HFFc6 (cell line): ENCODE measurements around the gene NLRP9. TPM values are rescaled to one million over a fixed set of nuclear protein-coding genes. Genes with fewer than 3 reads are reported as not detected.

Experiments
- DNase-seq: peaks from one replicate; pipeline ENCODE4 v3.0.0-alpha.2; 2018
- H3K27ac Mint-ChIP-seq: 2 replicates; pipeline ENCODE4 v1.8.0; 2020; ENCODE audit warnings: mild to moderate bottlenecking, mixed read lengths
- H3K27me3 Mint-ChIP-seq: 2 replicates; pipeline ENCODE4 v1.8.0; 2021; ENCODE audit warnings: mild to moderate bottlenecking, moderate library complexity, mixed read lengths; ENCODE audit not compliant: insufficient read depth
- H3K36me3 Mint-ChIP-seq: 2 replicates; pipeline ENCODE4 v1.8.0; 2021; ENCODE audit warnings: low read depth, mixed read lengths
- H3K4me1 Mint-ChIP-seq: 2 replicates; pipeline ENCODE4 v1.8.0; 2020; ENCODE audit warnings: low read depth, mixed read lengths
- H3K4me3 Mint-ChIP-seq: 2 replicates; pipeline ENCODE4 v1.8.0; 2020; ENCODE audit warnings: mild to moderate bottlenecking, moderate library complexity, mixed read lengths
- H3K9me3 Mint-ChIP-seq: 2 replicates; pipeline ENCODE4 v1.8.0; 2020; ENCODE audit warnings: mild to moderate bottlenecking, mixed read lengths
- CTCF ChIP-seq: fragments of 200-600 bp; sonication (generic); IDR thresholded peaks from 2 replicates; pipeline ENCODE4 v1.5.0; 2021; ENCODE audit warnings: antibody characterized with exemption, mild to moderate bottlenecking
- total RNA-seq, 6 experiments: library from RNA; stranded (reverse); fragmentation: NEBNext Ultra II Directional; extraction: Animal tissue kit (Norgen Biotek cat#: 25700); gene quantifications; 2 replicates in 1 of 6; 3 replicates in 5 of 6; pipeline ENCODE4 v1.2.3, GENCODE V29; 2021

The NLRP9 gene
- total RNA-seq, 6 experiments from 2014 or later = not detected

DNA sequence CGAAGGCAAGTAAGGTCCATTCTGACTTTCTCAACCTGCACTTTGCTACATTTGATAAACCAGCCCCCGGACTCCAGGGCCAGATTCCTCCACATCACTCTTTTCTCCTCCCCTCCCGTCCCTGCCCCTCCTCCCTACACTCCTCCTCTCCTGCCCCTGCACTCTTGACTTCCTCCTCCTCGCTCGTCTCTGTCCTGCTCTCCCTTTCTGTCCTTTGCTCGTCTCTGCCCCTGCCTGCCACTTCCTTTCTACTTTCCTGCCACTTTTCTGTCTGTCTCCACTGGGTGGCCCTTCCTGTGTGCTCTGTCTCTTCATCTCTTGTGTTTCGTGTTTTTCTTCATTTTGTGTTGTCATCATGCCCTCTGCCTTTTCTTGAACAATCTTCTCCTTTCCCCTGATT lies 76.4 kb downstream of the NLRP9 start:
- no peaks in the 10 kb centered on the region for H3K9me3 Mint-ChIP-seq
- peaks cover 23% of the 10 kb centered on the region for H3K4me1 Mint-ChIP-seq
- no peak for DNase-seq
- peaks cover 16% of the 10 kb centered on the region for H3K36me3 Mint-ChIP-seq
- H3K27me3 Mint-ChIP-seq = peaks cover 4% of the 10 kb centered on the region
- H3K27ac Mint-ChIP-seq = no peak overlapping the region
- no peak overlapping the region for H3K4me3 Mint-ChIP-seq
- TF ChIP-seq CTCF = no peak

GRCh38 chr19:55660991-55661390 lies 77.2 kb downstream of the NLRP9 start:
- no peak overlapping the region for H3K4me3 Mint-ChIP-seq

DNA sequence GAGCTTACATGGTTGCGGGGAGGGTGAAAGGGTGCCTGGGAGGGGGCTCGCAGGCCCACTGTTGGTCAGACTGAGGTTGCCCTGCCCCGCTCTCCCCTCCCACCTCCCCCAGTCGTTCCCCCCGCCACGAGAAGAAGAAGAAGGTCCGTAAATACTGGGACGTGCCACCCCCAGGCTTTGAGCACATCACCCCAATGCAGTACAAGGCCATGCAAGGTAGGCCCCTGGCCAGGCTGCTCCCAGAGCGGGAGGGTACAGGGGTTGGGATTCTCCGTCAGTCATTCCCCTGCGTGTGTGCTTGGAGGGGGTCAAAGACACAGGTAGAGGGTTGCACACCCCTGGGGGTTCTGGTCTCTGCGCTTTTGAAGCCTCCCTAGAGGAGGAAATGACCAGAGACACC lies 77.8 kb downstream of the NLRP9 start:
- Mint-ChIP-seq H3K4me3 (no peak overlapping the region), H3K36me3 (peaks cover 26% of the 10 kb centered on the region)

More at GRCh38 chr19:55660991-55661390, 77.2 kb downstream of the NLRP9 start:
- no peak for TF ChIP-seq CTCF
- H3K27ac Mint-ChIP-seq = no peak overlapping the region
- H3K27me3 Mint-ChIP-seq = peaks cover 4% of the 10 kb centered on the region
- no peaks in the 10 kb centered on the region for H3K9me3 Mint-ChIP-seq
- peaks cover 31% of the 10 kb centered on the region for H3K4me1 Mint-ChIP-seq
- peaks cover 20% of the 10 kb centered on the region for H3K36me3 Mint-ChIP-seq
- no peak for DNase-seq

DNA sequence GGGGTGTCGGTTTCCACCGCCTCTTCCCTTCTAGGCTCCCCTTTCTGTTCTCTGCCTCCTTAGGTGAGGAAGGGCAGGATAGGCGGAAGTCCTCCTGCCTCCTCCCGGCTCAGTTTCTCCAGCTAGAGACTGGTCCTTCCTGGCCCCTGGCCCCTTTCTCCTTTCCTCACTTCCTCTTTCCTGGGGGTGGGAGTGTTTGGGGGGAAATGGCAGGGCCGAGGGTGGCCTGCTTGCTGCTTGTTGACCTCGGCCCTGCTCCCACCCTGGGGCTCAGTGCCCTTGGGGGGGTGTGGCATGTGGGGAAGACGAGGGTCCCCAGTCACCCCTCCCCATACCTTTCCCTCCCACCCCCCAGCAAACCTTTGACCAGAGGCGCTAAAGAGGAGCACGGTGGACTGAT lies 78.4 kb downstream of the NLRP9 start:
- no peak overlapping the region for H3K27ac Mint-ChIP-seq
- H3K9me3 Mint-ChIP-seq = no peaks in the 10 kb centered on the region
- DNase-seq = no peak
- peaks cover 35% of the 10 kb centered on the region for H3K4me1 Mint-ChIP-seq
- no peak for TF ChIP-seq CTCF
- no peak overlapping the region for H3K4me3 Mint-ChIP-seq
- peaks cover 27% of the 10 kb centered on the region for H3K36me3 Mint-ChIP-seq
- H3K27me3 Mint-ChIP-seq = peaks cover 5% of the 10 kb centered on the region

More for the DNA sequence above, 77.8 kb downstream of the NLRP9 start:
- H3K27ac Mint-ChIP-seq = no peak overlapping the region
- peaks cover 5% of the 10 kb centered on the region for H3K27me3 Mint-ChIP-seq
- DNase-seq = no peak
- no peaks in the 10 kb centered on the region for H3K9me3 Mint-ChIP-seq
- TF ChIP-seq CTCF = no peak
- H3K4me1 Mint-ChIP-seq = peaks cover 35% of the 10 kb centered on the region

DNA sequence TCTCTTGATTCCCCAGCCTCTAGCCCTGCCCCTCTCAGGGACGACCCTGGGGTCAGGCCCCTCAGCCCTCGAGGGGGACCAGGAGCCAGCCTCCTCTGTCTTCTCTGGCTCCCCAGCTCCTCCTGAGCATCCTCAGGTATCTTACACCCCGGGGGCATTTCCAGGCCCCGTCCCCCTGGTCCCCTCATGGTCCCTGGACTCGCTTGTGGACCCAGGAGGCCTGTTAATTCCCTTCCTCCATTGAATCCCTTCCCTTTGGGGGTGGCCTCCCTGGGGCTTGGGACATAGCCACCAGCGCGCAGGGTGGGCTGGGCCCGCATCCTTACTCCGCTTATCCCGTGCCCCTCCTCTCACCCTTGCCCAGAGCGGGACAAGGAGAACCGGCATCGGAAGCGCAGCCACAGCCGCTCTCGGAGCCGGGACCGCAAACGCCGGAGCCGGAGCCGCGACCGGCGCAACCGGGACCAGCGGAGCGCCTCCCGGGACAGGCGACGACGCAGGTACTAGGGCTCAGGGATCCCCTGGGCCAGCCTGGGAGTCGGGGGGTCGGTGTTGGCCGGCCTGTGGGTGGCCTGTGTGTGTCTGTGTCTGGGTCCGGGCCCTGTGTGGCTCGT lies 79.2 kb downstream of the NLRP9 start:
- TF ChIP-seq CTCF = no peak
- no peak overlapping the region for H3K4me3 Mint-ChIP-seq

More for the DNA sequence above, 79.2 kb downstream of the NLRP9 start:
- Mint-ChIP-seq H3K27ac (0 out of 2 replicates have a peak overlapping the region, but pooled peaks have one; percentile 36), H3K4me1 (peaks cover 35% of the 10 kb centered on the region), H3K36me3 (peaks cover 27% of the 10 kb centered on the region), H3K9me3 (no peaks in the 10 kb centered on the region), H3K27me3 (peaks cover 7% of the 10 kb centered on the region)
- no peak for DNase-seq

Other genes starting within 250 kb of the NLRP9 start
- 10 to 100 TPM; 47.7 to 59.9 (median 51.9) TPM for gene SSC5D, start 250.0 kb downstream of the NLRP9 start, total RNA-seq
- gene SBK2, start 201.3 kb downstream of the NLRP9 start, total RNA-seq = not detected
- not detected for gene SBK3, start 192.9 kb downstream of the NLRP9 start, total RNA-seq
- 10 to 100 TPM; 19.0 to 24.3 (median 22.0) TPM for gene ZNF579, start 157.6 kb downstream of the NLRP9 start, total RNA-seq
- 10 to 100 TPM in 5 of 6 experiments, 1 to 10 TPM in 1; 9.9 to 13.1 (median 11.9) TPM for gene FIZ1, start 138.9 kb downstream of the NLRP9 start, total RNA-seq
- gene ZNF524, start 138.1 kb downstream of the NLRP9 start, total RNA-seq = 10 to 100 TPM in 5 of 6 experiments, 1 to 10 TPM in 1; 9.3 to 12.0 (median 10.7) TPM
- 10 to 100 TPM; 13.3 to 14.1 (median 13.8) TPM for gene ZNF865, start 132.8 kb downstream of the NLRP9 start, total RNA-seq
- 1 to 10 TPM; 4.6 to 5.3 (median 4.8) TPM for gene ZNF784, start 113.8 kb downstream of the NLRP9 start, total RNA-seq
- gene ZNF580, start 97.4 kb downstream of the NLRP9 start, total RNA-seq = 10 to 100 TPM; 51.0 to 60.5 (median 57.7) TPM
- 10 to 100 TPM; 20.1 to 25.8 (median 21.9) TPM for gene ZNF581, start 94.8 kb downstream of the NLRP9 start, total RNA-seq
- 10 to 100 TPM; 12.9 to 17.4 (median 14.0) TPM for gene CCDC106, start 90.2 kb downstream of the NLRP9 start, total RNA-seq
- 100 to 1,000 TPM; 212 to 241 (median 226) TPM for gene U2AF2, start 83.4 kb downstream of the NLRP9 start, total RNA-seq
- gene EPN1, start 63.2 kb downstream of the NLRP9 start, total RNA-seq = 100 to 1,000 TPM; 176 to 191 (median 185) TPM
- not detected for gene RFPL4A, start 20.7 kb upstream of the NLRP9 start, total RNA-seq
- under 1 TPM in 1 of 6 experiments, not detected in 5; 0.23 TPM for gene RFPL4AL1, start 30.7 kb upstream of the NLRP9 start, total RNA-seq
- gene NLRP11, start 93.6 kb upstream of the NLRP9 start, total RNA-seq = under 1 TPM in 3 of 6 experiments, not detected in 3; 0.05 to 0.11 (median 0.05) TPM
- not detected for gene NLRP4, start 98.1 kb upstream of the NLRP9 start, total RNA-seq
- gene NLRP13, start 193.9 kb upstream of the NLRP9 start, total RNA-seq = not detected
- gene NLRP8, start 209.4 kb upstream of the NLRP9 start, total RNA-seq = not detected
- not detected for gene NLRP5, start 248.4 kb upstream of the NLRP9 start, total RNA-seq